HG02642 (cell line): ENCODE measurements around the gene SCCPDH.
A peak's percentile ranks its signal among the peaks of the same experiment; 100 is the strongest.
"Not testable (repeated sequence)": the region's sequence is repeated elsewhere in the genome, so short reads cannot be mapped to it uniquely, and the experiment has no call there.

ENCODE experiments used
- ATAC-seq: cut with Tn5 transposase; IDR thresholded peaks from one replicate; pipeline ENCODE4 v1.9.1; 2021; ENCODE audit warnings: mild to moderate bottlenecking; ENCODE audit not compliant: unreplicated experiment, poor library complexity

The SCCPDH gene

GRCh38 chr1:246746155-246746554 lies 21.9 kb downstream of the SCCPDH start:
- ATAC-seq = not testable (repeated sequence)

GRCh38 chr1:246748006-246748405 lies 23.8 kb downstream of the SCCPDH start:
- ATAC-seq = no peak

GRCh38 chr1:246748867-246749266 lies 24.7 kb downstream of the SCCPDH start:
- ATAC-seq = no peak

GRCh38 chr1:246750752-246751151 lies 26.5 kb downstream of the SCCPDH start:
- ATAC-seq = no peak

- peak; percentile 94 for ATAC-seq
Measured at GRCh38 chr1:246753670-246754535, 29.7 kb downstream of the SCCPDH start.

- ATAC-seq = no peak
Measured at GRCh38 chr1:246755419-246755818, 31.2 kb downstream of the SCCPDH start.

- no peak for ATAC-seq
Measured at GRCh38 chr1:246760422-246761347, 36.5 kb downstream of the SCCPDH start.

- no peak for ATAC-seq
Measured at GRCh38 chr1:246761396-246761795, 37.2 kb downstream of the SCCPDH start.

- no peak for ATAC-seq
Measured at GRCh38 chr1:246765521-246765920, 41.3 kb downstream of the SCCPDH start.

GRCh38 chr1:246768403-246769020 lies 44.3 kb downstream of the SCCPDH start:
- ATAC-seq = no peak

- no peak for ATAC-seq
Measured at GRCh38 chr1:246769306-246769705, 45.1 kb downstream of the SCCPDH start.

- ATAC-seq = no peak
Measured at GRCh38 chr1:246771366-246771765, 47.2 kb downstream of the SCCPDH start.

GRCh38 chr1:246772686-246773085 lies 48.5 kb downstream of the SCCPDH start:
- ATAC-seq = peak; percentile 24

- peak; percentile 96 for ATAC-seq
Measured at GRCh38 chr1:246773213-246773641, 49.0 kb downstream of the SCCPDH start.

- no peak for ATAC-seq
Measured at GRCh38 chr1:246775531-246776385, 51.5 kb downstream of the SCCPDH start.

GRCh38 chr1:246776923-246777322 lies 52.7 kb downstream of the SCCPDH start:
- no peak for ATAC-seq

GRCh38 chr1:246778663-246779062 lies 54.5 kb downstream of the SCCPDH start:
- no peak for ATAC-seq

GRCh38 chr1:246779561-246780175 lies 55.5 kb downstream of the SCCPDH start:
- no peak for ATAC-seq

GRCh38 chr1:246780264-246780663 lies 56.1 kb downstream of the SCCPDH start:
- ATAC-seq = no peak
